ENCODE measurements around the gene MBOAT2. TPM values are rescaled to one million over a fixed set of nuclear protein-coding genes. Genes with fewer than 3 reads are reported as not detected.
A peak's percentile ranks its signal among the peaks of the same experiment; 100 is the strongest.
"Not testable (repeated sequence)": the region's sequence is repeated elsewhere in the genome, so short reads cannot be mapped to it uniquely, and the experiment has no call there.

MBOAT2 gene, protein sequence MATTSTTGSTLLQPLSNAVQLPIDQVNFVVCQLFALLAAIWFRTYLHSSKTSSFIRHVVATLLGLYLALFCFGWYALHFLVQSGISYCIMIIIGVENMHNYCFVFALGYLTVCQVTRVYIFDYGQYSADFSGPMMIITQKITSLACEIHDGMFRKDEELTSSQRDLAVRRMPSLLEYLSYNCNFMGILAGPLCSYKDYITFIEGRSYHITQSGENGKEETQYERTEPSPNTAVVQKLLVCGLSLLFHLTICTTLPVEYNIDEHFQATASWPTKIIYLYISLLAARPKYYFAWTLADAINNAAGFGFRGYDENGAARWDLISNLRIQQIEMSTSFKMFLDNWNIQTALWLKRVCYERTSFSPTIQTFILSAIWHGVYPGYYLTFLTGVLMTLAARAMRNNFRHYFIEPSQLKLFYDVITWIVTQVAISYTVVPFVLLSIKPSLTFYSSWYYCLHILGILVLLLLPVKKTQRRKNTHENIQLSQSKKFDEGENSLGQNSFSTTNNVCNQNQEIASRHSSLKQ
- total RNA-seq, result 10 to 100 TPM in 1 of 3 donors, 1 to 10 TPM in 2; 2.9 to 18.4 (median 4.2) TPM
- total RNA-seq (2013), result 7.2 TPM

GRCh38 chr2:9003616-9004337 is at the start of gene MBOAT2:
MBOAT2 (minus strand) TSS chr2:9003684; CDS start chr2:9003614, 70 bp downstream.
- peak within 1 kb of the TSS; percentile 62 for H3K27ac ChIP-seq (ENCODE audit: low read length)
- ATAC-seq, result peak; percentile 88 to 92 (median 89)
- Mint-ChIP-seq H3K27me3 (ENCODE audit: low read depth in 2 of 2) (peaks cover 0 to 6% of the 10 kb centered on the region in 2 donors), H3K27ac (peak within 1 kb of the TSS; percentile 25 to 75), H3K4me3 (peak within 1 kb of the TSS; percentile 80), H3K9me3 (no peaks in the 10 kb centered on the region), H3K4me1 (peaks cover 7 to 16% of the 10 kb centered on the region in 2 donors), H3K36me3 (no peaks in the 10 kb centered on the region)
- H3K4me3 ChIP-seq (ENCODE audit: low read length), result peak within 1 kb of the TSS; percentile 75
- H3K9me3 ChIP-seq (ENCODE audit: control insufficient read depth, insufficient read depth, low read length), result no peaks in the 10 kb centered on the region
- TF ChIP-seq CTCF (IDR thresholded peaks at IDR 0.05), result no peak
- under 1% methylated on average over 103 of the region's 104 CpGs for WGBS (ENCODE audit: insufficient coverage)
- no peaks in the 10 kb centered on the region for H3K27me3 ChIP-seq (ENCODE audit: control insufficient read depth, insufficient read depth, low read length)
- intact Hi-C loops (cut with micrococcal nuclease), result no loop called here
- H3K36me3 ChIP-seq (ENCODE audit: control insufficient read depth, insufficient read depth, low read length), result no peaks in the 10 kb centered on the region
- H3K4me1 ChIP-seq (ENCODE audit: control insufficient read depth, insufficient read depth, low read length), result peaks cover 14% of the 10 kb centered on the region
- DNase-seq, result peak; percentile 72 to 88

DNA sequence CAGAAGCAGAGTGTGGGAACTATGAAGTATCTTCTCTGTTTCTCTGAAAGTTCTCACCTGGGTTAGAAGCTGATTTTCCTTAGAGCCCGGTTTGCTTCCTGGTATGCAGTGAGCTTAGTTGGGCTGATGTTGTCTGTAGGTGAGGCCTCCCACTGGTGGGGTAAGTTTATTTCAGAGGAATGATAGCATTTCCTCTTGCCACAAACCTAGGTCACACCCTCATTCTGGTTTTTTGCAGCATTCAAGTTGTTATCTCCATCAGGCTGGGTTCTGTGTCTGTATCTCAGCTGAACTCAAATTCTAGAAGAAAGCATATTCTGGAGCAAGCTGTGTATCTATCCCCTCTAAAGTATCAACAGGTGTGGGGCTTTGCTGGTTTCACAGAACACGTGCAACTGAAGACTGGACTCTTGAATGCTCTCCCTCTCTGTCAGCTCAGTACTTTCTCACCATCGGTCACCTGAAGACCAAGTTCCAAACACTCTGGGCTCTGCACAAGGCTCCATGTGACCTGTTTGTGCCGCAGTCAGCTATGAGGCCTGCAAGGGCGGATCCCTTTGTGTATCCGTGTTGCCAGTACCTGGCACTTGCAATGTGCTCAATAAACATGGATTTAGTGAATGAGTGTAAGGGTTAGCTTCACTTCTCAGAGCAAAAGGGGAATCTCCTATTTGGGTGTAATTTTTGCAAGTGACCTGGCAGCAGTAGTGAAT is 49.5 kb upstream of the MBOAT2 start:
- peaks cover 0 to 4% of the 10 kb centered on the region in 2 donors for H3K9me3 Mint-ChIP-seq
- Histone ChIP-seq H3K36me3 (ENCODE audit: control insufficient read depth, insufficient read depth, low read length) (no peaks in the 10 kb centered on the region), H3K9me3 (ENCODE audit: control insufficient read depth, insufficient read depth, low read length) (no peaks in the 10 kb centered on the region), H3K4me1 (ENCODE audit: control insufficient read depth, insufficient read depth, low read length) (no peaks in the 10 kb centered on the region), H3K27me3 (ENCODE audit: control insufficient read depth, insufficient read depth, low read length) (no peaks in the 10 kb centered on the region), H3K4me3 (ENCODE audit: low read length) (no peak overlapping the region), H3K27ac (ENCODE audit: low read length) (no peak overlapping the region)
- no peak overlapping the region for H3K4me3 Mint-ChIP-seq
- DNase-seq, result no peak
- WGBS (ENCODE audit: insufficient coverage), result 87% methylated on average over 6 of the region's 6 CpGs
- TF ChIP-seq CTCF (IDR thresholded peaks at IDR 0.05), result no peak
- no peak overlapping the region for H3K27ac Mint-ChIP-seq
- H3K36me3 Mint-ChIP-seq, result no peaks in the 10 kb centered on the region
- H3K27me3 Mint-ChIP-seq (ENCODE audit: low read depth in 2 of 2), result peaks cover 2 to 7% of the 10 kb centered on the region in 2 donors
- peak in 1 of 3 donors; percentile 33 for ATAC-seq
- peaks cover 9 to 10% of the 10 kb centered on the region in 2 donors for H3K4me1 Mint-ChIP-seq
- intact Hi-C loops (cut with micrococcal nuclease), result no loop called here

DNA sequence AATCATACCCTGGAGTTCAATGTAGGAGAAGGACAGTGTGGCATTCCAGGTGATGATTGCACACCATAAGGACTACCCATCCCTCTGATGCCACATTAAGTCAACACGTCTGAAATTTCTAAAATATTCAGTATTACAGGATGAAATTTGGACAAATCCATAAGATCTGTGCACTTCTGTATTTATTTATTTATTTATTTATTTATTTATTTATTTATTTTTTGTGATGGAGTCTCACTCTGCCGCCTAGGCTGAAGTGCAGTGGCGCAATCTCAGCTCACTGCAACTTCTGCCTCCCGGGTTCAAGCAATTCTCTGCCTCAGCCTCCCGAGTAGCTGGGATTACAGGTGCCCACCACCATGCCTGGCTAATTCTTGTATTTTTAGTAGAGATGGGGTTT is 48.0 kb upstream of the MBOAT2 start:
- H3K9me3 ChIP-seq (ENCODE audit: control insufficient read depth, insufficient read depth, low read length); H3K27ac ChIP-seq (ENCODE audit: low read length); H3K36me3 Mint-ChIP-seq; H3K27me3 Mint-ChIP-seq (ENCODE audit: low read depth in 2 of 2); H3K4me1 ChIP-seq (ENCODE audit: control insufficient read depth, insufficient read depth, low read length); H3K4me3 Mint-ChIP-seq; ATAC-seq; H3K27me3 ChIP-seq (ENCODE audit: control insufficient read depth, insufficient read depth, low read length); H3K36me3 ChIP-seq (ENCODE audit: control insufficient read depth, insufficient read depth, low read length); intact Hi-C loops (cut with micrococcal nuclease); H3K4me3 ChIP-seq (ENCODE audit: low read length); DNase-seq; H3K27ac Mint-ChIP-seq; H3K9me3 Mint-ChIP-seq: not testable (repeated sequence)
- H3K4me1 Mint-ChIP-seq, result peaks cover 9 to 10% of the 10 kb centered on the region in 2 donors
- 100% methylated on average over 4 of the region's 5 CpGs for WGBS (ENCODE audit: insufficient coverage)
